Stomach (tissue), 9 donors: Measurements from ENCODE around the gene IST1. TPM values are rescaled to one million over a fixed set of nuclear protein-coding genes. Genes with fewer than 3 reads are reported as not detected.

Experiments used
- DNase-seq, 2 donors: peaks; one replicate each; pipeline versions ENCODE4 v3.0.0 to v3.0.0-alpha.2; 2013 to 2019
- H3K27ac ChIP-seq, 5 donors: fragments of 200-600 bp in 4 of 5; sonication (generic) in 4 of 5; one replicate each; pipeline ENCODE4 v1.5.1; 2013 to 2019; ENCODE audit warnings: mild to moderate bottlenecking in 1 of 5, moderate library complexity in 1 of 5
- H3K27me3 ChIP-seq, 3 donors: fragments of 200-600 bp; sonication (generic); one replicate each; pipeline ENCODE4 v1.5.1; 2017 to 2019; ENCODE audit warnings: mixed run types in 1 of 3
- H3K36me3 ChIP-seq, 4 donors: fragments of 200-600 bp; sonication (generic); 1 replicate in 3 of 4; 2 replicates in 1 of 4; pipeline ENCODE4 v1.5.1; 2016 to 2019
- H3K4me1 ChIP-seq, 4 donors: fragments of 200-600 bp; sonication (generic); one replicate each; pipeline ENCODE4 v1.5.1; 2016 to 2019
- H3K4me3 ChIP-seq, 4 donors: fragments of 200-600 bp; sonication (generic) in 3 of 4; one replicate each; pipeline ENCODE4 v1.5.1; 2016 to 2019; ENCODE audit warnings: mild to moderate bottlenecking in 1 of 4
- H3K9me3 ChIP-seq, 4 donors: fragments of 200-600 bp; sonication (generic); one replicate each; pipeline ENCODE4 v1.5.1; 2016 to 2019
- CTCF ChIP-seq, 7 experiments: fragments of 450-650 bp in 4 of 7; fragments of 200-600 bp in 3 of 7; sonication (generic) in 3 of 7; IDR thresholded peaks; one replicate each; pipeline ENCODE4 v1.5.1; 2016 to 2019; ENCODE audit warnings: antibody characterized with exemption in 7 of 7, control low read depth in 2 of 7, mild to moderate bottlenecking in 1 of 7
- EP300 ChIP-seq: sonication (generic); formaldehyde crosslinking; IDR thresholded peaks from one replicate; pipeline ENCODE4 v1.6.1; 2017; ENCODE audit warnings: antibody characterized with exemption
- POLR2A ChIP-seq, 4 donors: fragments of 450-650 bp; IDR thresholded peaks; one replicate each; pipeline ENCODE4 v1.6.1; 2016; ENCODE audit warnings: antibody characterized with exemption in 4 of 4, control low read depth in 2 of 4, mild to moderate bottlenecking in 1 of 4, moderate library complexity in 1 of 4
- POLR2AphosphoS5 ChIP-seq, 3 donors: sonication (generic); formaldehyde crosslinking; IDR thresholded peaks; one replicate each; pipeline ENCODE4 v1.6.1; 2016; ENCODE audit warnings: antibody characterized with exemption in 3 of 3
- WGBS, 5 donors: extraction: QIAGEN DNeasy Blood & Tissue Kit in 3 of 5; methylation state at CpG; one replicate each; pipeline versions ENCODE4 v1.1.5 to v1.1.7; 2013 to 2018; 5-methylcytosine and 5-hydroxymethylcytosine counted together
- intact Hi-C: fragments of 100-400 bp; cut with DNase I; formaldehyde crosslinking; loops from one replicate; pipeline ENCODE4 v1.15.1; 2023; ENCODE audit warnings: low total_unique reads
- polyA plus RNA-seq, 3 donors: library from polyadenylated mRNA; stranded (reverse); fragments of 200-250 nt; gene quantifications; one replicate each; pipeline ENCODE4 v1.2.3, GENCODE V29; 2013
- total RNA-seq, 5 donors: library from RNA; depleted of rRNA; stranded (reverse); fragments of >200 nt; gene quantifications; one replicate each; pipeline versions ENCODE4 v1.1.0 to v1.2.3, GENCODE V29; 2014 to 2016
- donor health status: healthy with polysubstance abuse.
- donor health status: Bipolar disorder and iron deficiency.
- donor health status: healthy.

IST1 gene
- total and polyA plus RNA-seq, 8 donors: 76.0 to 270 (median 160) TPM

- DNase-seq: no peak
- no peak for TF ChIP-seq POLR2AphosphoS5 (IDR thresholded peaks at IDR 0.05)
- no peak overlapping the region for H3K27ac ChIP-seq
- H3K36me3 ChIP-seq: peaks cover 3 to 72% (median 60%) of the 10 kb centered on the region in 4 donors
- H3K27me3 ChIP-seq: no peaks in the 10 kb centered on the region
- no peak overlapping the region for H3K4me3 ChIP-seq
- intact Hi-C loops: no loop called here
- H3K9me3 ChIP-seq: no peaks in the 10 kb centered on the region
- WGBS, 5 donors: 88 to 93% (median 91%) methylated on average over 4 of the region's 4 CpGs
- no peaks in the 10 kb centered on the region for H3K4me1 ChIP-seq
Observed at GRCh38 chr16:71873199-71873598, 22.1 kb upstream of the IST1 start.

- intact Hi-C loops: no loop called here
- Histone ChIP-seq H3K36me3 (peaks cover 3 to 65% (median 64%) of the 10 kb centered on the region in 4 donors), H3K27me3 (no peaks in the 10 kb centered on the region), H3K9me3 (no peaks in the 10 kb centered on the region), H3K4me1 (peaks cover 14 to 32% (median 27%) of the 10 kb centered on the region in 4 donors), H3K27ac (no peak overlapping the region), H3K4me3 (no peak overlapping the region)
- no peak for DNase-seq
- 49 to 62% (median 55%) methylated on average over 4 of the region's 4 CpGs for WGBS, 5 donors
- no peak for TF ChIP-seq EP300
- no peak for TF ChIP-seq CTCF (IDR thresholded peaks at IDR 0.05)
- TF ChIP-seq POLR2AphosphoS5 (IDR thresholded peaks at IDR 0.05): no peak
- no peak for TF ChIP-seq POLR2A (IDR thresholded peaks at IDR 0.05)
Observed at GRCh38 chr16:71878911-71879310, 16.4 kb upstream of the IST1 start.

- Histone ChIP-seq H3K4me3 (no peak overlapping the region), H3K36me3 (peaks cover 0 to 54% (median 53%) of the 10 kb centered on the region in 4 donors), H3K27ac (peak overlapping the region in 1 of 5 donors; percentile 11), H3K9me3 (no peaks in the 10 kb centered on the region), H3K4me1 (peaks cover 19 to 39% (median 35%) of the 10 kb centered on the region in 4 donors), H3K27me3 (no peaks in the 10 kb centered on the region)
- DNase-seq: no peak
- intact Hi-C loops: no loop called here
- 71 to 88% (median 81%) methylated on average over 4 of the region's 4 CpGs for WGBS, 5 donors
- no peak for TF ChIP-seq POLR2A (IDR thresholded peaks at IDR 0.05)
- TF ChIP-seq POLR2AphosphoS5 (IDR thresholded peaks at IDR 0.05): no peak
- TF ChIP-seq EP300: no peak
- TF ChIP-seq CTCF (IDR thresholded peaks at IDR 0.05): no peak
Observed at GRCh38 chr16:71880176-71880575, 15.2 kb upstream of the IST1 start.

GRCh38 chr16:71882505-71883167 is 12.7 kb upstream of the IST1 start:
- peak overlapping the region; percentile 86 to 98 (median 93) for H3K27ac ChIP-seq
- TF ChIP-seq CTCF (IDR thresholded peaks at IDR 0.05) (peak in 5 of 7 experiments; percentile 90 to 97 (median 95)), POLR2AphosphoS5 (IDR thresholded peaks at IDR 0.05) (no peak), EP300 (no peak)
- intact Hi-C loops: no loop called here
- DNase-seq: peak; percentile 74 to 90
- peak overlapping the region; percentile 77 to 98 (median 96) for H3K4me3 ChIP-seq
- H3K27me3 ChIP-seq: no peaks in the 10 kb centered on the region
- WGBS, 5 donors: 2 to 4% (median 3%) methylated on average over 9 of the region's 9 CpGs
- H3K4me1 ChIP-seq: peaks cover 21 to 42% (median 35%) of the 10 kb centered on the region in 4 donors
- H3K36me3 ChIP-seq: peaks cover 0 to 31% (median 29%) of the 10 kb centered on the region in 4 donors
- H3K9me3 ChIP-seq: no peaks in the 10 kb centered on the region
